ENCODE measurements around the gene SLC18A2.

The SLC18A2 gene

DNA sequence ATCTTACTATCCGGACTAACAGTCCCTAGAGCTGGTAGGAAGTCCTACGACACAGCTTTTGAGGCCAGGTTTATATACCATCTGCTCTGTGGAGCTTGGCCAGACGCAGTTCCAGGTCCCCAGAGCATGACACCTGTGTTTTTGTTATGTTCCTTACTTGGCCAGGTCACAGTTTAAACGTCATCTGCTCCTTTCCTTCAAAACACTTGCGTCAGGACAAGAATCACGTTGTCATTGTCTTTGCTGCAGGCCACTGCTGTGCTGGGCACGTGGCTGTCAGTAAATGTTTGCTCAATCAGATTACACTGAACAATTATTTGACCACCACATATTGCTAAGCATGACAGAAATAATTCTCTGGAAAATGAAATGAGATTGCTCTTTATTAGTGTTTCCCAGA is 23.9 kb downstream of the SLC18A2 start:
- no peak overlapping the region for H3K4me3 ChIP-seq (ENCODE audit: low read length)
- TF ChIP-seq, protein P1, sequence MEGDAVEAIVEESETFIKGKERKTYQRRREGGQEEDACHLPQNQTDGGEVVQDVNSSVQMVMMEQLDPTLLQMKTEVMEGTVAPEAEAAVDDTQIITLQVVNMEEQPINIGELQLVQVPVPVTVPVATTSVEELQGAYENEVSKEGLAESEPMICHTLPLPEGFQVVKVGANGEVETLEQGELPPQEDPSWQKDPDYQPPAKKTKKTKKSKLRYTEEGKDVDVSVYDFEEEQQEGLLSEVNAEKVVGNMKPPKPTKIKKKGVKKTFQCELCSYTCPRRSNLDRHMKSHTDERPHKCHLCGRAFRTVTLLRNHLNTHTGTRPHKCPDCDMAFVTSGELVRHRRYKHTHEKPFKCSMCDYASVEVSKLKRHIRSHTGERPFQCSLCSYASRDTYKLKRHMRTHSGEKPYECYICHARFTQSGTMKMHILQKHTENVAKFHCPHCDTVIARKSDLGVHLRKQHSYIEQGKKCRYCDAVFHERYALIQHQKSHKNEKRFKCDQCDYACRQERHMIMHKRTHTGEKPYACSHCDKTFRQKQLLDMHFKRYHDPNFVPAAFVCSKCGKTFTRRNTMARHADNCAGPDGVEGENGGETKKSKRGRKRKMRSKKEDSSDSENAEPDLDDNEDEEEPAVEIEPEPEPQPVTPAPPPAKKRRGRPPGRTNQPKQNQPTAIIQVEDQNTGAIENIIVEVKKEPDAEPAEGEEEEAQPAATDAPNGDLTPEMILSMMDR (conservative IDR thresholded peaks at IDR 0.05; ENCODE audit: low read depth, low read length): no peak
- no peak for DNase-seq (ENCODE audit: low read depth)

DNA sequence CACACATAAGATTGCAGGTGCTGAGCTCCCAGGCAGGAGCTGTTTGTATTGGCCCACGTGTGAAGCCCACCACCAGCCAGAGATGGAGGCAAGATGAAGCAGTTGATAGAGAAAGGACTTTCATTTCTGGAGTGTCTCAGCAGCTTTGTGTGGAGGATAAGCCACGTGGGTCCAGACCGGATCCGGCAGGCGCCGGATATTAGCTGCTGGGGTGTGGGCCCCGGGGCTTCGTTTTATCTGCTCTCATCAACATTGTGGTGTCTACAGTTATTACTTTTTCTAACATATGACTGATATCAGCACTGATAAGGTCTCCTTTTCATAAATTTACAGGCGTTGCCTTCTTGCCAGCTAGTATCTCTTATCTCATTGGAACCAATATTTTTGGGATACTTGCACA is 25.5 kb downstream of the SLC18A2 start:
- H3K4me3 ChIP-seq (ENCODE audit: low read length): no peak overlapping the region
- no peak for DNase-seq (ENCODE audit: low read depth)

DNA sequence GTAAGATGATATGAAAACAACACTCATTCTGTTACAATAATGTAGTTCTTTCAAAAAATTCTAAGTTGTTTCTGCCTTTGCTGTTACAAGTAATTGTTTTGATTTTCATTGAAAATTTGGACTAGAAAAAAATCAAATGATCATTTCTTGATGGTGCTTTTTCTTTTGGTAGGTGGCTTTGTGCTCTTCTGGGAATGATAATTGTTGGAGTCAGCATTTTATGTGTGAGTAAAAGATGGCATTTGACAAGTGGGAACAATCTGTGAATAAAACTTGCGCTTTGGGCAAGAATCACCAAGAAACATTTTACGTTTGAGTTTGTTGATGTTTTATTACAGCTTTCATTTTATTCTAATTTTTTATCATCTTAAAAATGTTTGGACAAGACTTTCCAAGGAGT is 25.9 kb downstream of the SLC18A2 start:
- TF ChIP-seq, protein P1 (conservative IDR thresholded peaks at IDR 0.05; ENCODE audit: low read depth, low read length): no peak
- DNase-seq (ENCODE audit: low read depth): no peak
- H3K4me3 ChIP-seq (ENCODE audit: low read length): no peak overlapping the region

More for the DNA sequence above, 25.5 kb downstream of the SLC18A2 start:
- TF ChIP-seq, protein P1 (conservative IDR thresholded peaks at IDR 0.05; ENCODE audit: low read depth, low read length): no peak

DNA sequence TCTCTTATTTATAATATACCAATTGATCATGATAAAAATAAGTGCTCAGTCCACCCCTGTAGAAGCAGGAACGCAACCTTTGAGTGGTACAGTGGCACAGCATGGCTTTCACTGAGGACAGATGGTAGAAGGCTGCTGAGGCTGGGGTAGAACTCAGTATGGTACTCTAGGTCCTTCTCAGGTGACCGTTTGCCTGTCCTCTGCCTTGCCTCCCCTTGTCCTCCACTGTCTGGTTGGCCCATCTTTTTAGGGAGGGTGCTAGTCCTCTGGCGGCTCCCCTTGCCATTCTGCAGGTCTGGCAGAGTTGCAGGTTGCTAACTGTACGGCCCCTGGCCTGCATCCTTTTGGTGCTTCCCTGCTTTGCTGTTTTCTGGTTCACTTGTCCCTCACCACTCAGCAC is 27.3 kb downstream of the SLC18A2 start:
- DNase-seq (ENCODE audit: low read depth): no peak
- TF ChIP-seq, protein P1 (conservative IDR thresholded peaks at IDR 0.05; ENCODE audit: low read depth, low read length): no peak
- no peak overlapping the region for H3K4me3 ChIP-seq (ENCODE audit: low read length)

DNA sequence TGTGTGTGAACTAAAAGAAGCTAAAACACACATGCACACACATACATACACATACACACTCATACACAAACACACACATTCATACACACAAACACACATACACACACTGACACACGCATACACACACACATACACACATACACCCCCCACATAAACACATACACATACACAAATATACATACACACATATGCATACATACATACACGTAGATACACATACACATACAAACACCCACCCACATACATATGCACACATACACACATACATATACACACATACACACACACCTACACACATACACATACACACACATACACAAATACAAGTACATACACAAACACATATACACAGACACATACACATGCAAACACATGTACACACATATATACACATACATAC is 28.0 kb downstream of the SLC18A2 start:
- no peak for DNase-seq (ENCODE audit: low read depth)
- TF ChIP-seq, protein P1 (conservative IDR thresholded peaks at IDR 0.05; ENCODE audit: low read depth, low read length): no peak
- no peak overlapping the region for H3K4me3 ChIP-seq (ENCODE audit: low read length)

DNA sequence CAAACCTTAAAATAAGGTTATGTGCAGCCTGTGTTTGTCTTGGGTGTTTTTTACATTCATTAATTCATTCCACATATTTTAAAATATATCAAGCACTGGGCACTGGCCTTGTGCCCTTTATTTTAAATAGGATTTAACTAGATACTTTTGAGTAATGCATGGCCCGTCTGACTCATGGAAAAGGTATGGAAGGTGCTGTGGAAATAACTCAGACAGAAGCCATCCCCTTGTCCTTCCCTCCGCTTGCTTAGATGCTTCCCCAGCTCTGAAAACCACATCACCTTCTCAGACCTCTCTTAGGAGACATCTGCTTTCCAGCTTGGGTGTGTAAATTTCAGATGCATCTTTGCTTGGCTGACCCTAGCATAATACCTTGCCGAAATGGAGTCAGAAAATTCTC is 30.5 kb downstream of the SLC18A2 start:
- TF ChIP-seq, protein P1 (conservative IDR thresholded peaks at IDR 0.05; ENCODE audit: low read depth, low read length): no peak
- no peak overlapping the region for H3K4me3 ChIP-seq (ENCODE audit: low read length)
- peak; percentile 27 for DNase-seq (ENCODE audit: low read depth)

DNA sequence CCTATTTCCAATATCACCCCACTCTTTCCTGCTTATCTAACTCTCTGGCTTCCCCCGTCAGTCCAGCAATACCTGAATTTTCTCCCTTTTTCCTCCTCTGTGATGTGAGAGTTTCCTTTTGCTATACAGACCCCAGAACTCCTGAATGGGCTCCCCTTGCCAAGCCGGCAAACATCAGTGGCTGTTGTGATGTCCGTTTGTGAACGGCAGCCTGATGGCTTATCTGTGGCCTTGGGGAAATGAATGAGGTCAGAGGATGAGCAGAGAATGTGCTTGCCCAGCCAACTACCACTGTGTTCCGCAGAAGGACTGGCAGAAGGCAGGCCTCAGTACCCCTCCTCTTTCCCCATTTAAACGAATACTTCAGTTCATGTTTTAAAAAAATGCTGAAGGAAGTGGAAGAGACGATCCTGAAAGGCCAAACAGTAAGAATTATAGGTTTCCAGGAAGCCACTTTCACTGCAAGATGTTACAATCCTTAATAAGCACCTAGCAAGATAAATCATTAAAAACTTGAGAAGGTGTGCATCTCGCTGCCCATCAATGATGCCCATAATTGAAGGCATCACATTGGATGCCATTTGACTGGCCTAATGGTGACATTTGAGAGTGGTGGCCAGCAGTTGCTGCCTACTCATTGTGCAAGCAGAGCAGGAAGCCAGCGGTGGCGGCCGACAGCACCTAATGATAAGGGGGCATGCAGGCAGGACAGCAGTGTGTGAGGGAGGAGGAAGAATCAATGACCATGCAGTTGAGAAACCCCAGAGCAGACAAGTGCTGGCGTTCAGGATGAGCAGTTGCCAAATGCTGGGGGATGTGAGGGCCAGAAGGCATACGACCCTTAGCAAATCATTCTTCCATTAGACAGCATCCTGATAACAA is 31.5 kb downstream of the SLC18A2 start:
- no peak for DNase-seq (ENCODE audit: low read depth)
- no peak overlapping the region for H3K4me3 ChIP-seq (ENCODE audit: low read length)
- TF ChIP-seq, protein P1 (conservative IDR thresholded peaks at IDR 0.05; ENCODE audit: low read depth, low read length): no peak
